Measurements from ENCODE around the gene SYPL1. TPM values are rescaled to one million over a fixed set of nuclear protein-coding genes. Genes with fewer than 3 reads are reported as not detected.
A peak's percentile ranks its signal among the peaks of the same experiment; 100 is the strongest.

SYPL1 gene
- total and polyA plus RNA-seq, 2 donors (not counting 3 experiments of a cell fraction or from before 2014, with no cell fraction given): 59.8 to 67.1 TPM

GRCh38 chr7:106070567-106071254 lies 41.4 kb downstream of the SYPL1 start:
- Histone ChIP-seq H3K9ac (replicated peaks; ENCODE audit: extremely low read depth, insufficient read depth, low read length) (no peak overlapping the region), H3K4me2 (ENCODE audit: insufficient read depth, low read length) (no peak overlapping the region), H3K9me1 (replicated peaks; ENCODE audit: control insufficient read depth, extremely low read depth, insufficient read depth, low read length) (no peaks in the 10 kb centered on the region), H3K27me3 (ENCODE audit: control insufficient read depth in 2 of 2, insufficient read depth in 2 of 2, low read length in 2 of 2) (no peaks in the 10 kb centered on the region), H2AFZ (ENCODE audit: low read depth, low read length) (no peak overlapping the region), H3K9me3 (replicated peaks; ENCODE audit: control insufficient read depth, insufficient read depth, low read length) (no peaks in the 10 kb centered on the region), H3K79me2 (ENCODE audit: control insufficient read depth, insufficient read depth, low read length) (no peaks in the 10 kb centered on the region), H3K36me3 (ENCODE audit: control insufficient read depth in 2 of 2, extremely low read depth in 1 of 2, insufficient read depth in 2 of 2, low read length in 2 of 2) (no peaks in the 10 kb centered on the region), H3K4me1 (ENCODE audit: control insufficient read depth, extremely low read depth, insufficient read depth, low read length) (peaks cover 22% of the 10 kb centered on the region), H3K4me3 (replicated peaks in 1 of 3; ENCODE audit: insufficient read depth in 1 of 3, low read depth in 1 of 3, low read length in 3 of 3) (no peak overlapping the region), H4K20me1 (replicated peaks; ENCODE audit: control insufficient read depth, extremely low read depth, insufficient read depth, low read length) (no peaks in the 10 kb centered on the region), H3K27ac (ENCODE audit: insufficient read depth, low read depth, low read length) (peak overlapping the region; percentile 60)
- TSS peak; percentile 89 for BruUV-seq (replicated peaks)
- TF ChIP-seq MAX (IDR thresholded peaks at IDR 0.05; ENCODE audit: insufficient read depth, insufficient read length): no peak
- no peak for TF ChIP-seq EZH2 (IDR thresholded peaks at IDR 0.05; ENCODE audit: borderline replicate concordance, low read depth, low read length, severe bottlenecking)
- no peak for TF ChIP-seq MYC (IDR thresholded peaks at IDR 0.05; ENCODE audit: low read depth, low read length)
- TF ChIP-seq POLR2A (IDR thresholded peaks at IDR 0.05; ENCODE audit: low read depth, low read length): no peak
- FAIRE-seq (no peak), DNase-seq (ENCODE audit: low read depth, low spot score) (no peak)
- intact Hi-C loops (cut with micrococcal nuclease) (no loop called here), dilution Hi-C loops (cut with MboI; ENCODE audit: extremely low pct_ligation_motif_present, low sequenced_read_pairs) (loop anchor here (25.0 kb wide), 1 partner anchor 92 kb away; no protein-coding TSS in a partner anchor)
- POLR2A ChIA-PET: interaction anchor here (1.0 to 1.7 kb wide), 2 partner anchors 42 to 214 kb away, joined by 3 to 7 read pairs; partner anchors contain the start of genes NAMPT and SYPL1
- CTCF ChIA-PET: interaction anchor here (1.4 to 2.6 kb wide), 2 partner anchors 84 to 95 kb away, joined by 3 to 21 read pairs; no protein-coding TSS in a partner anchor

- CTCF ChIA-PET: no interaction called here
- Histone ChIP-seq H3K79me2 (ENCODE audit: control insufficient read depth, insufficient read depth, low read length) (no peaks in the 10 kb centered on the region), H3K4me1 (ENCODE audit: control insufficient read depth, extremely low read depth, insufficient read depth, low read length) (peaks cover 27% of the 10 kb centered on the region), H4K20me1 (replicated peaks; ENCODE audit: control insufficient read depth, extremely low read depth, insufficient read depth, low read length) (no peaks in the 10 kb centered on the region), H3K27ac (ENCODE audit: insufficient read depth, low read depth, low read length) (no peak overlapping the region), H3K4me2 (ENCODE audit: insufficient read depth, low read length) (no peak overlapping the region), H3K36me3 (ENCODE audit: control insufficient read depth in 2 of 2, extremely low read depth in 1 of 2, insufficient read depth in 2 of 2, low read length in 2 of 2) (no peaks in the 10 kb centered on the region), H3K9me3 (replicated peaks; ENCODE audit: control insufficient read depth, insufficient read depth, low read length) (no peaks in the 10 kb centered on the region), H3K9me1 (replicated peaks; ENCODE audit: control insufficient read depth, extremely low read depth, insufficient read depth, low read length) (no peaks in the 10 kb centered on the region), H3K27me3 (ENCODE audit: control insufficient read depth in 2 of 2, insufficient read depth in 2 of 2, low read length in 2 of 2) (no peaks in the 10 kb centered on the region), H2AFZ (ENCODE audit: low read depth, low read length) (no peak overlapping the region), H3K9ac (replicated peaks; ENCODE audit: extremely low read depth, insufficient read depth, low read length) (no peak overlapping the region), H3K4me3 (replicated peaks in 1 of 3; ENCODE audit: insufficient read depth in 1 of 3, low read depth in 1 of 3, low read length in 3 of 3) (no peak overlapping the region)
- DNase-seq (ENCODE audit: low read depth, low spot score): no peak
- intact Hi-C loops (cut with micrococcal nuclease) (no loop called here), dilution Hi-C loops (cut with MboI; ENCODE audit: extremely low pct_ligation_motif_present, low sequenced_read_pairs) (loop anchor here (25.0 kb wide), 1 partner anchor 92 kb away; no protein-coding TSS in a partner anchor)
- POLR2A ChIA-PET: no interaction called here
- BruUV-seq (replicated peaks): no TSS peak
- no peak for TF ChIP-seq MAX (IDR thresholded peaks at IDR 0.05; ENCODE audit: insufficient read depth, insufficient read length)
- no peak for TF ChIP-seq JUN (IDR thresholded peaks at IDR 0.05; ENCODE audit: borderline replicate concordance, insufficient read depth, insufficient read length, low read depth)
- no peak for TF ChIP-seq MYC (IDR thresholded peaks at IDR 0.05; ENCODE audit: low read depth, low read length)
- no peak for FAIRE-seq
These were observed 41.9 kb downstream of the SYPL1 start for GRCh38 chr7:106070201-106070551.

Data from endothelial cell of umbilical vein (primary cell).